HG02571 (cell line): ENCODE data around the gene PTPRD.
"Not testable (repeated sequence)": the region's sequence is repeated elsewhere in the genome, so short reads cannot be mapped to it uniquely, and the experiment has no call there.

Source experiments
- ATAC-seq: cut with Tn5 transposase; IDR thresholded peaks from one replicate; pipeline ENCODE4 v1.9.1; 2021; ENCODE audit warnings: mild to moderate bottlenecking, moderate library complexity; ENCODE audit not compliant: unreplicated experiment

PTPRD gene

DNA sequence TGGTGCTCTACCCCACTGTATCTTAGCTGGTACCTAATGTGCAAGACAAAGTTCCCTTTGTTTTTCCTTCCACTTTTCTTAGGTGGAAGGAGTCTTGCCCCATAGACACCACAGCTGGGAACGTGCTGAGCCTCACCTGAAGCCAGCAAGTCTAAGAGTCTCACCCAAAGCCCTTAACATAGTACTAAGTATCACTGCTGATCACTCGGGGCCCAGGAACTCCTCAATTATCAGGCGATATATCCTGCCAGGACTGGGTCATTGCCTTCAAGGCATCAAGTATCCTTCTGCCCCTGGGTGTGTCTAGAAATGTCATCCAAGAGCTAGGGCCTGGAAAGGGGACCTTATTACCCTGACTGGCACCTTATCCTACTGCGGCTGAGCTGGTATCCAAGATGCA is 123.9 kb downstream of the PTPRD start:
- no peak for ATAC-seq

DNA sequence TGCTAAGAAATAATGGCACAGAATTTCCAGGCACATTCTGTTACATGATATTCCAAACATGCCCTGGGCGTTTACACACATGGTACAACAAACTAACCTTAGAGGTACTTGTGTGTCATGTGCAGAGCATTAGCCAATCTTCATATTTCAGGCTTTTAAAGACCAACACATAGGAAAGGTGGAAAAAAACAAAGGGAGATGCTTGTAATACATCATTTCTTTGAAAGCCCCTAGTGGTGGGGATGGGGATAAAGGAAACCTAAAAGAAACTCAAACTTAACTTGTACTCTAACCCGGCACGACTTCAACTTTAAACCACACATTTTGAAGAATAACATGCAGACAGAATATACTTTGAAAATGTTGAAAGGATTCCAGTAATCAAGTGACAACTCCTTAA is 133.6 kb downstream of the PTPRD start:
- no peak for ATAC-seq

DNA sequence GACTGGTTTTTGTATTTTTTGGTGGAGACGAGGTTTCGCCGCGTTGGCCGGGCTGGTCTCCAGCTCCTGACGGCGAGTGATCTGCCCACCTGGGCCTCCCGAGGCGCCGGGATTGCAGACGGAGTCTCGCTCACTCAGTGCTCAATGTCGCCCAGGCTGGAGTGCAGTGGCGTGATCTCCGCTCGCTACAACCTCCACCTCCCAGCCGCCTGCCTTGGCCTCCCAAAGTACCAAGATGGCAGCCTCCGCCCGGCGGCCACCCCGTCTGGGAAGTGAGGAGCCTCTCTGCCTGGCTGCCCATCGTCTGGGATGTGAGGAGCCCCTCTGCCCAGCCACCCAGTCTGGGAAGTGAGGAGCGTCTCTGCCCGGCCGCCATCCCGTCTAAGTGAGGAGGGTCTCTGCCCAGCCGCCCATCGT is 163.6 kb downstream of the PTPRD start:
- ATAC-seq, result not testable (repeated sequence)

DNA sequence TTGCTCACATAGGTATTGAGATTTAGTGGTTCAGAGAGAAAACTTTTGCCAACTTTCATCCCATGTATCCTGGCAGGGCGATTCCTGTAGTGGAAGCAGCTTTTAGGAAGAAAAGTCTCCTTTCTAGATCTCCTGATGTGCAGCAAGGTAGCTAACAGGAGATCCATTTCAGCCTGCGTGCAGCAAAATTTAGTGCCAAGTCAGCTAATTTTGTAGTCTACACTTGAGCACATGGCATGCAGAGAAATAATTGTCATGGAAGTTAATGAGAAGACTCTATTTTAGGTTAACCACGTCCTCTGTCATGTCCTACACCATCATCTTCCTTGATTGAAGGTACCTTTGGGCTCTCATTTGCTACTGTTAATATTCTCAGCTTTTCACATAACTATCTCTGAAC is 165.8 kb downstream of the PTPRD start:
- no peak for ATAC-seq

DNA sequence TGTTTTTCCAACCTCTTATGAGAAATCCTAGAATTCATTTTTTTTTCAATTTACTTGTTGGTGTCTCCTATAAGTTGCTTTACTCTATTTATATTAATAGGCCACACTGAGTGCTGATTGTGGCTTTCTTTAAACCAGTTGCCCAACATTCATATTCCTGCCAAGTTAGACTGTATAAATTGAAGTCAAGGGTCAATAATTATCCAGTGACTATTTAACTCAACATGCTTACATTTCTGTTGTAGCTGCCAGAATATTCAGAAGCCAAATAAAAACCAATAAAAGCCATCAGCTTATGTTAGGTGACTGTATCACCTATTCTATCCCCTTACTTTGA is 169.0 kb downstream of the PTPRD start:
- ATAC-seq, result no peak

DNA sequence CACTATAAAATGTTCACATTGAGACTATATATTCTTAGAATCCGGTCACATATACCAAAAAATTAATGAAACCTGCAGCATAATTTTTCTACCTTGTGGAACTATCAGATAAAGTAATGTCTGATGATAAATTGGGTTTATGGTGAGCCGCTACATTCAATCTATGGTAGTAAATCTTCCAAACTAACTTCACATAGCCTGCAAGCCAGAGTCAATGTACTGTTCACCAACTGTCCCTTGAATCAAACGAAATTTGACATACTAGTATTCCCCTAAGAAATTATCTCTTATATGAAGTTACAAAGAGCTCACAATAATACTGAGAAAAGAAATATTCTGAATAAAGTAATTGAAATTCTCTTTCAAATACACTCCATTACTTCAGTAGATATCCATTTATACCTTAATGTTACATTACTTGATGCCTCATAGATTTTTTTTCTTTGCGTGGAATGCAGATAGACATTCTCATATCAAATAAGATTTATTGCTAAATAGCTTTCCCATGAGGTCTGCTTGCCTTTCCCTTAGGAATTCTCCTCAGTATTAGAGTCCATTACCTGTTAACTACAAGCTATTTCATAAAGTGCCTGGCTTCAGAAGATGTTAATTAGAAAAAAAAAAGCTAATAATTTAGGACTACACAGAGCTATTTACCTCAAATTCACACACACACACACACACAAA is 169.5 kb downstream of the PTPRD start:
- no peak for ATAC-seq

DNA sequence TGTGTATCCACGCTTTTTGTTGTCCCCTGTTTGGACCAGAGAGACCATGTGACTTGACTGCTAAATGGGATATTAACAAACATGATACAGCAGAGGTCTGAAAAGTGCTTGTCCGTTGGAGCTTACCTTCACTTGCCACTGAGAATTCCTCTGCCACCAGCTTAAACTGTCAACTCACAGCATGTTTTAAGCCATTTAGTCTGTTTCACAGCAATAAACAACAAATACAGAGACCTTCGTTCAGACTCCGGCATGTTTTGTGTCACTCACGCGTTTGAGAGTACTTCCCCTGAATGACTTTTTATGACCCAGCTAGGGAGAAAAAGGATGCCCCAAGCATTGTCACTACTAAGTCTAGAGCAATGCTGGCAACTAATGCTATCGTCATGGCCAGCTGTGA is 173.8 kb downstream of the PTPRD start:
- no peak for ATAC-seq

DNA sequence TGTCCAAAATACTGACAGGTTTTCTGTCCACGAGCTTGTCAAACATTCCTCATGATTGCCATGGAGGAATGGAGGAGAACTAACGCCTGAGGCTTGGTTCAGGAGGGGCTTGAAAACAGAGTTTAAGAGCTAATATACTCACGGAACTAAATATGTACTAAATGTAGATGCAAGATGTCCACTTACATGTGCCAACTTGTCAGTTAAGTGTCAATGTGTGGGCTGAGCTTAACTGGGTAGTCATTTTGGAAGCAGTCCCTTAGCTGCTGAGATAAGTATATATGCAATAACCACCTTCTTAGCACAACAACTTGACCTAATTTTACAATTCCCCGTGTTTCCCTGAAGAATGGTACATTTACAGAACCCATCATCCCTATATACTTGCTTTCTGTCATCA is 176.0 kb downstream of the PTPRD start:
- no peak for ATAC-seq

DNA sequence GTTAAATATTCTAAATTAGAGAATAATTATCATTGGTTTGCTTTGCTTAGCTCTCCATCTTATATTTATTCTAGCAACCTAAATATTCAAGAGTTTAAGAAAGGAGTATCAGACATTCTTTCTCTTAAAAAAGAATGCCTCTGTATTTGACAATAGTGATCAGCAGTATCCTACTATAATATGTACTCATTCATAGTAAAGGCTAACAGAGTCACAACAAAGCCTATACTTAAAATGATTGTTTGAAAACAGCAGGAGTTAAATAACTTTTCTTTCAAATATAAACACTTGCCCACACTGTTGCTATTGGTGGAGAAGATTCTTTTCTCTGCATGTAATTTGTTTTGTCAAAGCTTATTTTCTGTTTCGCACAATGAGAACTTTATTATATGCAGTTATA is 178.4 kb downstream of the PTPRD start:
- ATAC-seq, result no peak

DNA sequence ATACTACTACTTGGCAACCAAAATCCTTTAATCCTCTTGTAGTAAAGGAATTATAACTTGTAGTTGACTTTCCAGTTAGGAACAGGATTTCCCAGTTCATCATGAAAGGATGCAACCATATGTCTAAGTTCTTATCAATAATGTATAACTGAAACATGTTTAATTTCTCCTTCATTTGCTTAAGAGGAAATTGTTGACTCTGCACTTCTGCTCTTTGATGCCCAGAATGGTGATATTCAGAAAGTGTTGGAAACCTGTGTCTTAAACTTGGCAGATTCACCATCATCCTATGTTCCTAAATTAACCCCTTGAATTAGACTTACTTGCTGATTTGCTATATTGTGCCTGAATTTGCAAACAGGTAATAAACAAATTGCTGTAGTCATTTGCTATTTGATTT is 201.5 kb downstream of the PTPRD start:
- no peak for ATAC-seq

DNA sequence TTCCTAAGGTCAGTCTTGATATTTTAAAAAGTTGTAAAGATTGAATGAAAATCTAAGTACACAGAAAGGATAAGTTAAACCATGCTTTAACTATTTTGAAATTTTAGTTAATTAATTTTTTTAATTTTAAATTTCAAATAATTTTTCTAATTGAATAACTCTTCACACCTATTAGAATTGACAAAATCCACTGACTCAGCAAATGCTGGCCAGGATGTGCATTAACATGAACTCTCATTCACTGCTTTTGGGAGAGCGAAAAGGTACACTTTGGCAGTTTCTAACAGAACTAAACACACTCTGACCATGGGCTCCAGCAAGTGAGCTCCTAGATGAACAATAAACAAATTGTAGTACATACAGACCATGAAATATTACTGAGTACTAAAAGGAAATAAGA is 209.5 kb downstream of the PTPRD start:
- ATAC-seq, result no peak

DNA sequence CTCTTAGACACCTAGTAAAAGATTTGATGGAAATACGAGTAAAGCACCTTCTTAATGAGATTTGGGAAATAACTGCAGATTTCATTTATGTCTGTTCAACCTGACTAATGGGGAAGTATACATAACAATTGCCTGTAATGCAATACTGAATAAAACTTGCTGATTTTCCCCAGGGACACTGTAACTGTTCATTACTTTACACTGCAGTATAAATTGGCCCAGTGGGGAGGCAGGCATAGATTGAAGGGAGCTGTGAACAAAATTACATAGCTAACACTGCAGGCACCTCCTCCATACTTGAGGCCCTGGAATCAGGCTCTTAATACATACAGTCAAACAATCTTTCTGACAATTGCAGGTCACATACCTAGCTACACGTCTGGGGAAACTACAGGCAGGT is 216.2 kb downstream of the PTPRD start:
- ATAC-seq, result no peak

DNA sequence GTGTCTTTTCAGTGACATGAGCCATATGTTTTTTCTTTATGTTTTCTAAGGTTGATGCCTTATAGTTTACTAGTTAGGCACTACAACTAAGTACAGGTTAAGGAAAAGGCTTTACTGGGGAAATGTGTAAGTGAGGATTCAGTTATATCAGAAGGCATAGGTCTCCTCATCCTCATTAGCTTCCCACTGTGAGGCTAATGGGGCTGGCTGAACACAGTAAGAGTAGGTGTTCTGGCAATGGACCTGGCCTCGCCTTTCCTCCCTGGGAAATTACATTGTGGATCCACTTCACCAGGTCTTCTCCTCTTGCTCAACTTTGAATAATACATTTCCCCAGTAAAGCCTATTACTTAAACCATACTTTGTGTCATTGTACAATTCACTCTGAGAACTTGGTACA is 225.5 kb downstream of the PTPRD start:
- ATAC-seq, result no peak

DNA sequence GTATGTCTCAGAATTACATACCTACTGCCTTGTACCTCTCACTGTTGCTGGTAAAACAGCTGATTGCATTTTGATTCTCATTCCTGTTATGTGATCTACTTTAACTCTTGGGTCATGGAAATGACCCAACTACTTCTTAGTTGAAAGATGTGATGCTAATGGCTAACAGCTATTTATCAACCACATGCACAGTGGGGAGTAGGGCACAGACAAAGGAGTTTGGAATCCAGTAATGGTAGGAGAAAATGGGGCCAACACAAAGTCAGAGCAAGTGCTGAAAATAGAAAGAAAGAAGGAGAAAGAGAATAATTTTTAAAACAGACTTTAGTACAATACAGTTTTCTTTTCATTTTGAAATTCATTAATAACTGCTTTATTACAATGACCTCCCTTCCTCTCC is 241.0 kb downstream of the PTPRD start:
- no peak for ATAC-seq

DNA sequence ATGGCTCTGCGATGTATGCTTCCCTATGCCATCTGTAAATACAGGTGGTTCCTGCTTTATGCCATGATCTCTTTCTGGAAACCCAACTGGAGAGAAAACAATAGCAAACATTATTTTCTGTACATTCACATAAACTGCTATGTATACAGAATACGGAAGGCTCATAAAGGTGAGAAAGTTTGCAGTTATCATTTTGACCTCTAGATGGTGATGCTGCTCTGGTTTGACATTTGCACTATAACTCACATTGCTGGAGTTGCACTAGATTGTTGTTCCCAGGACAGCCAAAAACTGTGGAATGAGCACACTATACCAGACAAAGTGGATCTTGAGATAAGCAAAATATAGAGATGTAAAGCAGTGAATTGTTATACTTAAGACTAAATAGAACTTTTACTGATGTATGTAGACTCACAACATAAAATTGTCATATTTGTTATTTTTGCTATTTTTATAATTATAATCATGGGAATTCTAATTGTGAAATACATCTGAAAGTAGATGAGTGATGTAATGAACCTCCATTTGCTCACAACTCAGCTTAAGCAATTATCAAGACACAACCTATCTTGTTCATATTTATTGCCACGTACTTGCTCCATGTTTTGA is 246.5 kb downstream of the PTPRD start:
- ATAC-seq, result peak; percentile 82

DNA sequence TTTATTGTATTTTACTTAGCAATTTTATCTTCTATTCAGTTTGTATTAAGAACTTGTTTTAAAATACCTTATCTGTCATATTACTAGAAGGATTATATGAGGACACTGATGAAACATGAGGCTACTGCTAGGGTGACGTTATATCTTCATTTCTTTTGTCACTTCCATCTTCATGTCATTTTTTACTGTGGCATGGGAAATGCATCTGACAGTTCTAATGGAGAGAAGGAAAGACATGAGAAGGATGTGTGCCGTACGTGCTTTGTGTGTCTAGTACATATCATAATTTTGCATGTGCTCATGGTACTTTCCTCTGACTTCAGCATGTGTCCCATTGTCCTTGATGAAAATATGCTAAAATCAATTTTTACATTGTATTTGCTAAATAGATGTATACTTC is 258.2 kb downstream of the PTPRD start:
- no peak for ATAC-seq

DNA sequence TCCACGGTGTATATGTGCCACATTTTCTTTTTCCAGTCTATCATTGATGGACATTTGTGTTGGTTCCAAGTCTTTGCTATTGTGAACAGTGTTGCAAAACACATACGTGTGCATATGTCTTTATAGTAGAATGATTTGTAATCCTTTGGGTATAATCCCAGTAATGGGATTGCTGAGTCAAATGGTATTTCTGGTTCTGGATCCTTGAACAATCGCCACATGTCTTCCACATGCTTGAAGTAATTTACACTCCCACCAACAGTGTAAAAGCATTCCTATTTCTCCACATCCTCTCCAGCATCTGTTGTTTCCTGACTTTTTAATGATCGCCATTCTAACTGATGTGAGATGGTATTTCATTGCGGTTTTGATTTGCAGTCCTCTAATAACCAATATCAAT is 267.2 kb downstream of the PTPRD start:
- not testable (repeated sequence) for ATAC-seq

DNA sequence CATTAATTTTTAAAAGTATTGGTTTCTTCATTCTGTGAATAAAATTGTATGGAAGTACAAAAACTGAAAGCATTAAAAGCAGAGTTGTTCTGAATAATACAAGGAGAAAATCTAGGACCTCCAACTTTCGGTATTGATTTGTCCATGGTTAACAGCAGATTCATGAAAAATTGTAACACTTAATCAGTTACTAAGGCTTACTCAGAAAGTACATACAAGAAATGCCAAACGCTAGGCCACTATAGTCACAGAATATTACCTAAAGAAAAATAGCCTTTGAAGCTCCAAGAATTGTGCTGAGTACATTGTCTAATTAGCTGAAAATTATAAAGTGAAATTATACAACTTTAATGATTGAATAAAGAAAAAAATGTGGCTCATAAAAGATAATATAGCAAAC is 271.7 kb downstream of the PTPRD start:
- ATAC-seq, result no peak

DNA sequence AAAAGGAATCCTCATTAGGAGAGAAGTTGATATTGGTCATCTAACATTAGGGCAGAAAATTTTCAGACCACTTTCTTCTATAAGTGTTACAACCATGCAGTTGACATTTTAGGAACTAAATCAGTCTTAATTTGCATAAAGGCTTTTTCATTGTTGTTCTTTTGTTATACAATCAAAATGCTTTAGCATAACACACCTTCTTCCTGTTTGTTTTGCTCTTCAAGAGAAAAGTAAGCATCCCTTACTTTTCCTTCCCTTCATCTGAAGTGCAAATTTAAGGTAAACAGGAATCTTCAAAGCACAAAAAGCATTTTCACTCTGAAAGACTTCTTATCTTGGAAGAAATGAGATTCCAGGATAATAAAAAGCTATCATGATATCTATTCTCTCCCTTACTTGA is 273.6 kb downstream of the PTPRD start:
- ATAC-seq, result no peak

DNA sequence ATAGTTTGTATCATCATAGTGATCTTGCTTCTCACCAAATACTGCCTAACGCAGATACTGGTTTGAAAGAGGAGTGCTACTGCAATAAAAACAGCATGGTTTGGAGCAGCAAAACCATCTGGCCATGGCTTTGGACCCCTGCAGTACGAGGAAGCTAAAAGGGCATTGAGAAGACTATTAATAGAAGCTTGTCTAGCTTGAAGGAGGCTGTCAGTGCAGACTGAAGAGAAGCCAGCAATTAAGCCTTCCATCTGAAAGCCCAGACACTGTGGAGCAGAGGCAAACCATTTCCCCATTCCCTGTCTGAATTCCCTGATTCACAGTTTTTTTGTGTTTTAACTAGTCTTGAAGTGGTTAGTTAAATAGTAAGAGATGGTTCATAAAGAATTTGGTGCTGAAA is 281.6 kb downstream of the PTPRD start:
- ATAC-seq, result no peak

DNA sequence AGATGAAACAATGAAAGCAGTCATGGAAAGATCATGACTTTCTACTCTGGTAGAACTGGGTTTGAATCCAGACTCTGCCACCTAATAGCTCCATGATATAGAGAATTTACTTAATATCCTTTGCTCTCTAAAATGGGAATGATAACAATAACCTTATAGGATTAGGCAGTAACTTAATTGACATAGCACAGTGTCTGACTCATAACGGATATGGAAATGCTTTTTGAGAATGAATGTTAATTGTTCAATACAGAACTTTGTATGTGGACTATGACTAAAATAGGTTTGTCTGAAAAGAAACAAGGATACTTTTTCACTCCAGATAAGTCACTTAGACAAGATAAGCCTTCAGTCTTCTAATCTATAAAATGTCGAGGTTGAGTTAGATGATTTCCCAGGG is 330.7 kb downstream of the PTPRD start:
- no peak for ATAC-seq

DNA sequence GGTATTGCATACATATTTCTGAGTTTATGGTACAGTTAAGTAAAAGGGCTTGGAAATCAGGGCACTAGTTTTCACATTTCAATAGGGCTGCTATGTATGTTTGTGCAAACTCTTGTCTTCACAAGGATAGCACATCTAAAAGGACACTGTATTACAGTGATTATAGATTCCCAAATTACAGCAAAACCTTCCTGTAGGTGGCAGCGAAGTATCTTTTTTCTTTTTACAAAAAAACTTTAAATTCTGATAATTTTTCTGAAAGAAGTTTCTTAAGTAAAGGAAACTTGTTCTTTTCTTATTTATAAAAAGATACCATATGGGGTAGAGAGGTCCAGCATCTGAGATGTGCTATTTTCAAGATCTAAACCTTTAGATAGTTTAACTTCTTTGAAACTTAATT is 337.8 kb downstream of the PTPRD start:
- ATAC-seq, result no peak

DNA sequence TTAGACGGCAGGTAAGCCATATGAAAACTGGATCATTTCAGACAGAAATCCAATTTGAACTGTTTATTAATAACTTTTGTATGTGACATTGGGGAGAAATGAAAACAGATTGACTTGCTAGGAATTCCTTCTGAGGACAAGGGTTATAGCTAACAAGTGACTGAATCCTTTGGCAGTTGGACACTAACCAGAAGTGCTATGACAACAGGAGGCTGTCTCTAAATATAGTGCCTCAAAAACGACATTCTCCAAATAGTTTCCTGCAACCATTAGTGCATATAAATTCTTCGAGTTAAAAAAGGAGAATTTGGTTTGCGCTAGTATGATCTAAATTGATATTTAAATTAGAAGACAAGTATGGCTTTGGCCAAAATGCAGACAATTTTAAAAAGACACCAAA is 338.6 kb downstream of the PTPRD start:
- ATAC-seq, result no peak
